Thoracic aorta (tissue), 2 donors: ENCODE measurements around the gene AIDA. TPM values are rescaled to one million over a fixed set of nuclear protein-coding genes. Genes with fewer than 3 reads are reported as not detected.
A peak's percentile ranks its signal among the peaks of the same experiment; 100 is the strongest.
"Not testable (repeated sequence)": the region's sequence is repeated elsewhere in the genome, so short reads cannot be mapped to it uniquely, and the experiment has no call there.

Experiments
- ATAC-seq: fragments of 150-250 bp; one replicate; pipeline ENCODE4 v1.8.0; 2017; ENCODE audit warnings: low read depth; ENCODE audit not compliant: insufficient number of reproducible peaks, low FRiP score
- DNase-seq: peaks from one replicate; pipeline ENCODE4 v3.0.0-alpha.2; 2020; ENCODE audit warnings: low spot score
- H3K27ac ChIP-seq, 2 donors: fragments of 200-600 bp; sonication (generic); 1 replicate in 1 of 2; 2 replicates in 1 of 2; pipeline ENCODE4 v1.5.1; 2016; ENCODE audit warnings: mild to moderate bottlenecking in 2 of 2, moderate library complexity in 2 of 2
- H3K27me3 ChIP-seq: fragments of 200-600 bp; sonication (generic); replicated peaks from 2 replicates; pipeline ENCODE4 v1.6.0; 2016; ENCODE audit warnings: mild to moderate bottlenecking; ENCODE audit not compliant: insufficient read depth
- H3K36me3 ChIP-seq: fragments of 200-600 bp; sonication (generic); one replicate; pipeline ENCODE4 v1.5.1; 2016
- H3K4me1 ChIP-seq, 2 donors: fragments of 200-600 bp; sonication (generic); 1 replicate in 1 of 2; 2 replicates in 1 of 2; pipeline versions ENCODE4 v1.5.1 to v1.6.0; 2016; ENCODE audit warnings: low read depth in 2 of 2, mild to moderate bottlenecking in 1 of 2; ENCODE audit not compliant: control insufficient read depth in 1 of 2
- H3K4me3 ChIP-seq: fragments of 200-600 bp; sonication (generic); 2 replicates; pipeline ENCODE4 v1.5.1; 2016; ENCODE audit warnings: mild to moderate bottlenecking
- H3K9me3 ChIP-seq: fragments of 200-600 bp; sonication (generic); 2 replicates; pipeline ENCODE4 v1.5.1; 2016
- CTCF ChIP-seq: fragments of 200-600 bp; sonication (generic); IDR thresholded peaks from one replicate; pipeline ENCODE4 v1.5.1; 2019; ENCODE audit warnings: antibody characterized with exemption
- total RNA-seq, 2 donors: library from RNA; depleted of rRNA; stranded (reverse); fragments of >200 nt; gene quantifications; one replicate each; pipeline versions ENCODE4 v1.1.0 to v1.2.3, GENCODE V29; 2016

AIDA gene
- total RNA-seq, 2 donors from 2014 or later = 59.2 to 61.7 TPM

GRCh38 chr1:222754366-222755139, 42.3 kb upstream of the AIDA start:
- Histone ChIP-seq H3K9me3 (no peaks in the 10 kb centered on the region), H3K4me3 (peak overlapping the region; percentile 12), H3K27me3 (no peaks in the 10 kb centered on the region), H3K27ac (peak overlapping the region; percentile 19 to 63), H3K4me1 (peaks cover 3 to 17% of the 10 kb centered on the region in 2 donors), H3K36me3 (no peaks in the 10 kb centered on the region)
- TF ChIP-seq CTCF = no peak
- DNase-seq (peak; percentile 23), ATAC-seq (peak; percentile 91)

DNA sequence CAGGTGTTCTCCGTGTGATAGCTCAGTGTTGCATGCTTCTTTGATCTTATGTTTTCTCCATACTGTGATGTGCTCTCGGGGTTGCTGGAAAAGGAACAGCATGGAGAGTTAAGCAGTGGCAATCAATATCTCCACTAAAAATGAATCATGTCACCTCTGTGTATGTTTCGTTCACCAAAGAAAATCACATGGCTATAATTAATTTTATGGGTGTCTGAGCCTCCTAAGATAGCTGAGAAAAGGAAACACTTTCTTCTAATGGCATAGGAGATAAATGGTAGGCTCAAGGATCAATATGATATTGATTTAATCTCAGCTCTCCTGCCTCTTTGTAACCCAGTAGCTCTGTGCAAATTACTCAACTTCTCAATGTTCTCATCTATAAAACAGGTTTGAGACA, 39.0 kb upstream of the AIDA start:
- no peaks in the 10 kb centered on the region for H3K9me3 ChIP-seq
- H3K4me3 ChIP-seq = no peak overlapping the region
- no peaks in the 10 kb centered on the region for H3K36me3 ChIP-seq
- H3K27me3 ChIP-seq = no peaks in the 10 kb centered on the region
- DNase-seq (no peak), ATAC-seq (no peak)
- TF ChIP-seq CTCF = no peak
- peaks cover 3 to 8% of the 10 kb centered on the region in 2 donors for H3K4me1 ChIP-seq
- H3K27ac ChIP-seq = no peak overlapping the region

DNA sequence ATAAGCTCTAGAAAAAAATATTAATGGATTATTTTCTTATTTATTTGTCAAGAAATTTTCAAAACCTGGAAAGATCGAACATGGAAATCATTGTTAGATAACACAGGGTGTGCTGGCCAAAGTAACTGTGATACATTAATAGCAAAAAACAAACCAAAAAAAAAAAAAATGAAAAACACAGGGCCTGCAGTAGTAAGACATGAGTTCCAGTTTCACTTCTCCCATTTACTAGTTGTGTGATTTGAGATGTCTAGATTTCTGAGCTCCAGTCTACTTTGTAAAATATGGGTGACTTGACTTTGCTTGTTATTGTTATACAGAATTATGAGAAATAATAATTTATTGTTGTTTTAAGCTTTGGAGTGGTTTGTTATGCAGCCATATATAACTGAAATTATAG, 38.4 kb upstream of the AIDA start:
- no peak for TF ChIP-seq CTCF
- H3K36me3 ChIP-seq = no peaks in the 10 kb centered on the region
- ATAC-seq (no peak), DNase-seq (no peak)
- no peaks in the 10 kb centered on the region for H3K9me3 ChIP-seq
- no peaks in the 10 kb centered on the region for H3K27me3 ChIP-seq
- no peak overlapping the region for H3K27ac ChIP-seq
- peaks cover 3 to 8% of the 10 kb centered on the region in 2 donors for H3K4me1 ChIP-seq
- no peak overlapping the region for H3K4me3 ChIP-seq

GRCh38 chr1:222749927-222750326, 37.6 kb upstream of the AIDA start:
- no peak overlapping the region for H3K4me3 ChIP-seq
- H3K9me3 ChIP-seq = no peaks in the 10 kb centered on the region
- peaks cover under 1% of the 10 kb centered on the region in 2 donors for H3K4me1 ChIP-seq
- ATAC-seq (no peak), DNase-seq (no peak)
- no peak overlapping the region for H3K27ac ChIP-seq
- H3K27me3 ChIP-seq = no peaks in the 10 kb centered on the region
- H3K36me3 ChIP-seq = no peaks in the 10 kb centered on the region
- TF ChIP-seq CTCF = no peak

DNA sequence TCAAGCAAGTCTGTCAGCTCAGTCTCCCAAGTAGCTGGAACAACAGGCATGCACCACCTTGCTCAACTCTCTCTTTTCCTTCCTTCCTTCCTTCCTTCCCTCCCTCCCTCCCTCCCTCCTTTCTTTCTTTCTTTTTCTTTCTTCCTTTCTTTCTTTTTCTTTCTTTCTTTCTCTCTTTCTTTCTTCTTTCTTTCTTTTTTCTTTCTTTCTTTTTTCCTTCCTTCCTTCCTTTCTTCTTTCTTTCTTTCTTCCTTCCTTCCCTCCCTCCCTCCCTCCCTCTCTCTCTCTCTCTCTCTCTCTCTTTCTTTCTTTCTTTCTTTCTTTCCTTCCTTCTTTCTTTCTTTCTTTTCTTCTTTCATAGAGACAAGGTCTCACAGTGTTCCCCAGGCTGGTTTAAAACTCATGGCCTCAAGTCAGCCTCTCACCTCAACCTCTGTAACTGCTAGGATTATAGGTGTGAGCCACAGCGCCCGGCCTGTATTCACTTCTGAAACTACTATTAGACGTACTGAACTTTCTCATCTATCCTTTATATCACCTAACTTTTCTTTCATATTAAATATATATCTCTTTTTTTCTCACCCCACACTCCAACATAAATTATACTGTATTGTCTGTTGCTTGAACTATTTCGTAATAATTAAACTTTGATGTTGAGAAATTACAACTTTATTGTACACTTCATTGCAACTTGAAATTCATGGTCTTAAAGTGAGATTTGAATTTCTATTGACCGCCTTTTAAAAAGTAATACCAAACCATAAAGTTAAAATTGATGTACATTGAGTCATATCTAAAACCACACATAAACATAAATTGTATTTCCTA, 29.6 kb upstream of the AIDA start:
- H3K27ac ChIP-seq, H3K4me3 ChIP-seq, DNase-seq, ATAC-seq, H3K27me3 ChIP-seq, H3K4me1 ChIP-seq, H3K36me3 ChIP-seq, H3K9me3 ChIP-seq: not testable (repeated sequence)
